ENCODE measurements around the gene PNMA6A.
A peak's percentile ranks its signal among the peaks of the same experiment; 100 is the strongest.

- peak; percentile 61 for TF ChIP-seq CTCF (IDR thresholded peaks at IDR 0.05; ENCODE audit: borderline replicate concordance, extremely low read depth, low read length, poor library complexity, severe bottlenecking)
- TF ChIP-seq EZH2 (IDR thresholded peaks at IDR 0.05; ENCODE audit: borderline replicate concordance, low read depth, low read length, severe bottlenecking): no peak
These were observed 39.7 kb upstream of the PNMA6A start for GRCh38 chrX:153032397-153033118.
